HepG2 (cell line): ENCODE results near the gene EIF4A3. TPM values are rescaled to one million over a fixed set of nuclear protein-coding genes. Genes with fewer than 3 reads are reported as not detected.

Experiments
- ARNTL ChIP-seq: sonication (generic); formaldehyde crosslinking; IDR thresholded peaks from 2 replicates; pipeline ENCODE4 v1.4.0; 2020; ENCODE audit warnings: mild to moderate bottlenecking, missing genetic modification reagents
- ATF3 ChIP-seq: sonication (generic); formaldehyde crosslinking; IDR thresholded peaks from 2 replicates; pipeline ENCODE4 v1.4.0; 2020; ENCODE audit warnings: missing genetic modification reagents
- FOXO4 ChIP-seq: sonication (generic); formaldehyde crosslinking; conservative IDR thresholded peaks from 2 replicates; pipeline ENCODE4 v1.8.1; 2023; ENCODE audit warnings: missing genetic modification reagents
- JARID2 ChIP-seq: sonication (generic); formaldehyde crosslinking; IDR thresholded peaks from 2 replicates; pipeline ENCODE4 v1.8.1; 2023; ENCODE audit warnings: missing genetic modification reagents, inconsistent platforms; ENCODE audit not compliant: insufficient replicate concordance
- PAXIP1 ChIP-seq: sonication (generic); formaldehyde crosslinking; conservative IDR thresholded peaks from 2 replicates; pipeline ENCODE4 v1.4.0; 2020; ENCODE audit warnings: mild to moderate bottlenecking, missing genetic modification reagents, moderate library complexity
- POGK ChIP-seq: sonication (generic); formaldehyde crosslinking; conservative IDR thresholded peaks from 2 replicates; pipeline ENCODE4 v1.8.0; 2022; ENCODE audit warnings: mild to moderate bottlenecking, moderate library complexity, missing genetic modification reagents
- ZBTB14 ChIP-seq: sonication (generic); formaldehyde crosslinking; IDR thresholded peaks from 2 replicates; pipeline ENCODE4 v1.4.0; 2020; ENCODE audit warnings: missing genetic modification reagents
- ZBTB43 ChIP-seq: sonication (generic); formaldehyde crosslinking; conservative IDR thresholded peaks from 2 replicates; pipeline ENCODE4 v1.4.0; 2020; ENCODE audit warnings: missing genetic modification reagents
- ZBTB49 ChIP-seq: sonication (generic); formaldehyde crosslinking; IDR thresholded peaks from 2 replicates; pipeline ENCODE4 v1.4.0; 2020; ENCODE audit warnings: missing genetic modification reagents, borderline replicate concordance
- ZNF292 ChIP-seq: sonication (generic); formaldehyde crosslinking; IDR thresholded peaks from 2 replicates; pipeline ENCODE4 v1.8.1; 2022; ENCODE audit warnings: mild to moderate bottlenecking, low read depth, missing genetic modification reagents, borderline replicate concordance
- ZNF7 ChIP-seq: IDR thresholded peaks from 2 replicates; pipeline ENCODE4 v1.6.1; 2016; ENCODE audit warnings: missing biosample characterization, missing genetic modification reagents
- ZNF775 ChIP-seq: sonication (generic); formaldehyde crosslinking; IDR thresholded peaks from 2 replicates; pipeline ENCODE4 v1.4.0; 2020; ENCODE audit warnings: missing genetic modification reagents, mild to moderate bottlenecking, moderate library complexity, borderline replicate concordance
- ZSCAN21 ChIP-seq: sonication (generic); formaldehyde crosslinking; IDR thresholded peaks from 2 replicates; pipeline ENCODE4 v1.8.0; 2022; ENCODE audit warnings: mild to moderate bottlenecking, missing genetic modification reagents, moderate library complexity, borderline replicate concordance
- polyA plus RNA-seq, 8 experiments: library from polyadenylated mRNA; depleted of rRNA in 3 of 8; stranded (reverse) in 7 of 8; unstranded in 1 of 8; fragments of >200 nt; fragmentation: Illumina TruSeq in 4 of 8; extraction: Trizol in 4 of 8; gene quantifications; 2 replicates each; pipeline versions ENCODE4 v1.2.1 to v1.2.3, GENCODE V29; 2011 to 2016; ENCODE audit warnings: low read depth in 4 of 8, missing spikeins in 1 of 8, mixed read lengths in 1 of 8; ENCODE audit not compliant: insufficient read depth in 1 of 8
- total RNA-seq, 5 experiments: library from RNA; depleted of rRNA; stranded (reverse); fragments of >200 nt; fragmentation: Illumina TruSeq; extraction: Trizol; gene quantifications; 2 replicates each; pipeline ENCODE4 v1.2.3, GENCODE V29; 2016; ENCODE audit warnings: low read depth in 1 of 5

EIF4A3 gene
- total and polyA plus RNA-seq, 2 of the 13 experiments (the other 11 are each of a cell fraction or from before 2014, with no cell fraction given) = 145 to 187 TPM

- TF ChIP-seq POGK (CRISPR knock-in tag) (peak; percentile 86), ZBTB14 (CRISPR knock-in tag) (peak; percentile 91), PAXIP1 (CRISPR knock-in tag) (no peak), ZBTB43 (peak; percentile 76; the same call in 1 of the 2 replicates), ZBTB49 (CRISPR knock-in tag) (no peak), ARNTL (CRISPR knock-in tag) (no peak), ZNF775 (CRISPR knock-in tag) (no peak), ZNF7 (no peak), ZNF292 (no peak), ATF3 (CRISPR knock-in tag) (peak; percentile 36; the same call in 1 of the 2 replicates), ZSCAN21 (peak; percentile 83; the same call in 1 of the 2 replicates), FOXO4 (CRISPR knock-in tag) (no peak), JARID2 (no peak)
Measured at GRCh38 chr17:80101011-80101945, 45.6 kb downstream of the EIF4A3 start, which contains the start of gene GAA (continued).
